Gastroesophageal sphincter (tissue), 3 donors: ENCODE data around the gene DCK.

Experiments
- CTCF ChIP-seq, 4 experiments: fragments of 200-600 bp in 2 of 4; fragments of 450-650 bp in 2 of 4; sonication (generic) in 1 of 4; IDR thresholded peaks; one replicate each; pipeline ENCODE4 v1.5.1; 2017 to 2019; ENCODE audit warnings: antibody characterized with exemption in 4 of 4, mild to moderate bottlenecking in 2 of 4, moderate library complexity in 2 of 4
- POLR2A ChIP-seq, 2 donors: fragments of 450-650 bp; IDR thresholded peaks; one replicate each; pipeline ENCODE4 v1.6.1; 2017; ENCODE audit warnings: antibody characterized with exemption in 2 of 2, mild to moderate bottlenecking in 2 of 2, moderate library complexity in 1 of 2
- POLR2AphosphoS5 ChIP-seq: sonication (generic); formaldehyde crosslinking; IDR thresholded peaks from one replicate; pipeline ENCODE4 v1.6.1; 2017; ENCODE audit warnings: antibody characterized with exemption

GRCh38 chr4:71045256-71045655 lies 51.8 kb downstream of the DCK start:
- TF ChIP-seq CTCF (IDR thresholded peaks at IDR 0.05) (no peak), POLR2A (IDR thresholded peaks at IDR 0.05) (no peak), POLR2AphosphoS5 (no peak)
